SK-N-SH treated with all-trans-retinoic acid at 6 μM for 48 hours (cell line): Measurements from ENCODE around the gene PHKA2.
"Not testable (repeated sequence)": the region's sequence is repeated elsewhere in the genome, so short reads cannot be mapped to it uniquely, and the experiment has no call there.

Source experiments
- ATAC-seq: fragments of 200-7000 bp; cut with Tn5 transposase; 3 replicates; pipeline ENCODE4 v1.9.1; 2020; ENCODE audit warnings: mild to moderate bottlenecking, moderate library complexity
- BACH2 ChIP-seq: fragments of 250-450 bp; sonication (Bioruptor Pico); IDR thresholded peaks from 2 replicates; pipeline ENCODE4 v1.9.0; 2021; ENCODE audit warnings: mild to moderate bottlenecking, borderline replicate concordance
- CREB5 ChIP-seq: fragments of 250-450 bp; sonication (Bioruptor Pico); IDR thresholded peaks from 2 replicates; pipeline ENCODE4 v1.5.1; 2020; ENCODE audit warnings: low read depth, mild to moderate bottlenecking, moderate library complexity

PHKA2 gene

GRCh38 chrX:18855919-18856644, 127.8 kb downstream of the PHKA2 start:
- ATAC-seq = no peak
- no peak for TF ChIP-seq CREB5 (CRISPR knock-in tag)
- TF ChIP-seq BACH2 (CRISPR knock-in tag) = no peak

GRCh38 chrX:18847901-18848300, 136.0 kb downstream of the PHKA2 start:
- ATAC-seq = not testable (repeated sequence)
